GM19099 (cell line): Measurements from ENCODE around the gene TMEM82.

Experiments used
- POLR2A ChIP-seq: IDR thresholded peaks from 3 replicates; pipeline ENCODE4 v1.6.1; 2011; ENCODE audit warnings: low read depth; ENCODE audit not compliant: insufficient read length; ENCODE audit errors: extremely low read depth

TMEM82 gene

GRCh38 chr1:15770313-15770962 lies 28.1 kb downstream of the TMEM82 start:
- no peak for TF ChIP-seq POLR2A

- no peak for TF ChIP-seq POLR2A
Observed at GRCh38 chr1:15771836-15772515, 29.7 kb downstream of the TMEM82 start.

- no peak for TF ChIP-seq POLR2A
Observed at GRCh38 chr1:15775706-15776105, 33.4 kb downstream of the TMEM82 start.

- no peak for TF ChIP-seq POLR2A
Observed at GRCh38 chr1:15777909-15778707, 35.8 kb downstream of the TMEM82 start.

- no peak for TF ChIP-seq POLR2A
Observed at GRCh38 chr1:15785683-15786082, 43.4 kb downstream of the TMEM82 start.

GRCh38 chr1:15786581-15786980 lies 44.3 kb downstream of the TMEM82 start:
- TF ChIP-seq POLR2A, result no peak

- no peak for TF ChIP-seq POLR2A
Observed at GRCh38 chr1:15788624-15789301, 46.5 kb downstream of the TMEM82 start.

- no peak for TF ChIP-seq POLR2A
Observed at GRCh38 chr1:15796086-15796462, 53.8 kb downstream of the TMEM82 start.
